Right lobe of liver (tissue), 4 donors: ENCODE results near the gene DLST.

Source experiments
- CTCF ChIP-seq, 4 donors: fragments of 200-600 bp in 3 of 4; fragments of 450-650 bp in 1 of 4; IDR thresholded peaks; one replicate each; pipeline versions ENCODE4 v1.5.1 to v1.8.0; 2016 to 2022; ENCODE audit warnings: antibody characterized with exemption in 4 of 4, mild to moderate bottlenecking in 2 of 4
- POLR2A ChIP-seq: fragments of 450-650 bp; IDR thresholded peaks from one replicate; pipeline ENCODE4 v1.6.1; 2017; ENCODE audit warnings: antibody characterized with exemption, mild to moderate bottlenecking
- donor health status: DM: no; HTN: no; CAD: no.
- donor health status: DM: no; HTN: no; CAD: no.
- donor health status: DM: no; HTN: yes; CAD: no.

GRCh38 chr14:74917178-74917543 lies 35.4 kb downstream of the DLST start:
- TF ChIP-seq CTCF (IDR thresholded peaks at IDR 0.05) (no peak), POLR2A (no peak)
